ENCODE results near the gene OR6C65. TPM values are rescaled to one million over a fixed set of nuclear protein-coding genes. Genes with fewer than 3 reads are reported as not detected.
"Not testable (repeated sequence)": the region's sequence is repeated elsewhere in the genome, so short reads cannot be mapped to it uniquely, and the experiment has no call there.

Gene OR6C65
- total RNA-seq, 1 donor, result not detected

DNA sequence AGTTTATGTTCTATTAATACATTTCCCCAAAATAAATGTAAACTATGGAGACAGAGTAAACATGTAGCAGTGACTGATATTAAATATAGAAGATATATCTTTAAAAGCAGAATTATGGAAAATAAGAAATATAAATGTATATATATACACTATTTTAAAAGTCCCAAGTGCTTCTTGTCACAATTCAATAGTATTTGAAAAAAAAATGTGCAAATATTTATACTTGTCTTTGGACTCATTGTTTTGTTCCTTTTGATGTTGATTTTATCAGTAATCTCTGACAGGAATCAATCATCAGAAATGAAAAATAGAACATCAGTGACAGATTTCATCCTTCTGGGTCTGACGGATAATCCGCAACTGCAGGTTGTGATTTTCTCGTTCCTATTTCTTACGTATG, 25.6 kb downstream of the OR6C65 start, which contains the start of gene OR6C76:
TSS of gene OR6C76 (plus strand) at position 301 of the 400 bp plus-strand sequence. CDS start at position 301, 0 bp downstream.
- DNase-seq (ENCODE audit: low read depth), result no peak
- TF ChIP-seq, protein P1, sequence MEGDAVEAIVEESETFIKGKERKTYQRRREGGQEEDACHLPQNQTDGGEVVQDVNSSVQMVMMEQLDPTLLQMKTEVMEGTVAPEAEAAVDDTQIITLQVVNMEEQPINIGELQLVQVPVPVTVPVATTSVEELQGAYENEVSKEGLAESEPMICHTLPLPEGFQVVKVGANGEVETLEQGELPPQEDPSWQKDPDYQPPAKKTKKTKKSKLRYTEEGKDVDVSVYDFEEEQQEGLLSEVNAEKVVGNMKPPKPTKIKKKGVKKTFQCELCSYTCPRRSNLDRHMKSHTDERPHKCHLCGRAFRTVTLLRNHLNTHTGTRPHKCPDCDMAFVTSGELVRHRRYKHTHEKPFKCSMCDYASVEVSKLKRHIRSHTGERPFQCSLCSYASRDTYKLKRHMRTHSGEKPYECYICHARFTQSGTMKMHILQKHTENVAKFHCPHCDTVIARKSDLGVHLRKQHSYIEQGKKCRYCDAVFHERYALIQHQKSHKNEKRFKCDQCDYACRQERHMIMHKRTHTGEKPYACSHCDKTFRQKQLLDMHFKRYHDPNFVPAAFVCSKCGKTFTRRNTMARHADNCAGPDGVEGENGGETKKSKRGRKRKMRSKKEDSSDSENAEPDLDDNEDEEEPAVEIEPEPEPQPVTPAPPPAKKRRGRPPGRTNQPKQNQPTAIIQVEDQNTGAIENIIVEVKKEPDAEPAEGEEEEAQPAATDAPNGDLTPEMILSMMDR (IDR thresholded peaks at IDR 0.05; ENCODE audit: insufficient read depth, low read length), result no peak
- H3K4me3 ChIP-seq (ENCODE audit: low read depth, low read length), result no peak within 1 kb of the TSS

- no peak overlapping the region for H3K4me3 ChIP-seq (ENCODE audit: low read depth, low read length)
- TF ChIP-seq, protein P1 (IDR thresholded peaks at IDR 0.05; ENCODE audit: insufficient read depth, low read length), result no peak
- DNase-seq (ENCODE audit: low read depth), result no peak
These were observed 28.3 kb downstream of the OR6C65 start for GRCh38 chr12:55428331-55429243.

GRCh38 chr12:55441233-55441632, 40.9 kb downstream of the OR6C65 start:
- not testable (repeated sequence) for DNase-seq (ENCODE audit: low read depth); H3K4me3 ChIP-seq (ENCODE audit: low read depth, low read length)

DNA sequence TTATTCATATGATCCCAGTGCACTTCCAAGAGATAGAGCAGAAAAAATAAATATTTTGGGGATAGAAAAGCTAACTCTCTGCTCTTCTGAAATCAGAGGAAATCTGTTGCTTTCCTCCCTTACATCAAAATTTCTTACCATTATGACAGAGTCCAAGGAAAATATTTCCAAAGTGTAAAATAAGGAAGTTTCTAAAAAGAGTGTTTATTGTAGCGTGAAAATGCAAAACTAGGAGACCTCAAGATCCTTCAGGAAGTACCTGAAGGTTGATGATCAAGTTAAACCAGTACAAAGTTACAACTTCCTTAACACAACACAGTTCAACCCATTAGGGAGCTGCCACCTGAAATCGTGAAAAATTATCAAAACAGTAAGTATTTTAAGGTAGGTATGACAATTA, 43.4 kb downstream of the OR6C65 start, which contains the start of gene OR6C2:
TSS of gene OR6C2 (plus strand) at position 301 of the 400 bp plus-strand sequence. CDS start 8,138 bp downstream, outside the sequence.
- H3K4me3 ChIP-seq (ENCODE audit: low read depth, low read length), result no peak within 1 kb of the TSS
- DNase-seq (ENCODE audit: low read depth), result no peak
- TF ChIP-seq, protein P1 (IDR thresholded peaks at IDR 0.05; ENCODE audit: insufficient read depth, low read length), result no peak

DNA sequence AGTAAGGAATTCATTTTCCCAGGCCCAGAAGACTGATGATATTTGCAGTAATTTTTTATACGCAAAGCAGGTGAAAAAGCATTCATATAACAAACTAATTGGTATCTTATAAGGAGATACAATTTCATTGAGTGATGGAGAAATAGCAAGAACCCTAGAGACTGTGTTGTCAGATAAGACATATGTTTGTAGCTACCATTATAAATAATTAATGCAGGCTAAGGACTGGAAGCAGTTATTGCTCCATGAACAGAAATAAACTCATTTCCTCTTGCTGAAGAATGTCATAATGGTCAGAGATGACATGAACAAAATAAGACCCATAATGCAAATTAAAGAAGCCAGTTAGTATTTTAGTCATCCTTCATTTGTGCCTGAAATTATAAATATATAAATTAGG, 45.0 kb downstream of the OR6C65 start:
- H3K4me3 ChIP-seq (ENCODE audit: low read depth, low read length), result no peak overlapping the region
- DNase-seq (ENCODE audit: low read depth), result no peak
- TF ChIP-seq, protein P1 (IDR thresholded peaks at IDR 0.05; ENCODE audit: insufficient read depth, low read length), result no peak

DNA sequence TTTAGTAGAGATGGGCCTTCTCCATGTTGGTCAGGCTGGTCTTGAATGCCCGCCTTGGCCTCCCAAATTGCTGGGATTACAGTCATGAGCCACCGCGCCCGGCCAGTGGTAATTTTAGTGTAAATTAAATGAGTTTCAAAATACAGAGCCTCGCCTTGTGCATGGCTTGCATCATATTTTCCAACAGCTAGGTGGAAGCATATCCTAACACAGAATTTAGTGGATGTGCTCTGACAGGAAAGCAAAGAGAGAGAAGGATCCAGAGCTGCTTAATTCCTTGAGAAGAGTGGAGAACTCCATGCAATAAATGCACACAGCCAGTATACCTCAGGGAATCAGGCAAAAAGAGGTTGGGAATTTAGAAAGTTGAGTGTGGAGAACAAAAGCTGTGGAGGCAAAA, 46.0 kb downstream of the OR6C65 start:
- no peak for DNase-seq (ENCODE audit: low read depth)
- no peak overlapping the region for H3K4me3 ChIP-seq (ENCODE audit: low read depth, low read length)
- TF ChIP-seq, protein P1 (IDR thresholded peaks at IDR 0.05; ENCODE audit: insufficient read depth, low read length), result no peak

DNA sequence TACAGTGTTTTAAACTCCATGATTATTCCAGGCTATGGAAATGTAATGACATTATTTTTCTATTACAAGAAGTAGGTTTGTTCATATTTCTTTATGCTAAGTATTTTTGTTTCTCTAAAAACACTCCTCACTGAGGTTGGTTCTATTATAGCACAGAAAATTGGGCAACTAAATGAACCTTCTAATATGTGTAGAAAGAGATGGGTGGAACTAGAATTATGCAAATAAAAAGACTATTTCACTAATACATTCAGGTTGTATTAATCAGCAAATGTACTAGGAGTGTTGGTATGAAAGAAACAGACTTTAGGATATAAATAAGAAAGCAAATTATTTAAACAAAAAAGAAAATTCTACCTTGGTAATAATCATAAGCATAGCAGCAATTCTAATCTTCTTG, 48.5 kb downstream of the OR6C65 start:
- no peak overlapping the region for H3K4me3 ChIP-seq (ENCODE audit: low read depth, low read length)
- DNase-seq (ENCODE audit: low read depth), result no peak
- TF ChIP-seq, protein P1 (IDR thresholded peaks at IDR 0.05; ENCODE audit: insufficient read depth, low read length), result no peak
